Skeletal muscle tissue (tissue), 4 donors: ENCODE results near the gene ARHGAP42. TPM values are rescaled to one million over a fixed set of nuclear protein-coding genes. Genes with fewer than 3 reads are reported as not detected.

Experiments
- H3K27ac ChIP-seq: one replicate; pipeline ENCODE4 v1.7.0; 2013; ENCODE audit warnings: mild to moderate bottlenecking, low read depth, low read length, inconsistent platforms
- H3K27me3 ChIP-seq, 3 donors: one replicate each; pipeline ENCODE4 v1.7.0; 2013; ENCODE audit warnings: low read length in 3 of 3; ENCODE audit not compliant: control insufficient read depth in 3 of 3, insufficient read depth in 3 of 3
- H3K36me3 ChIP-seq, 3 donors: one replicate each; pipeline ENCODE4 v1.7.0; 2013; ENCODE audit warnings: low read length in 3 of 3; ENCODE audit not compliant: control insufficient read depth in 3 of 3, insufficient read depth in 3 of 3
- H3K4me1 ChIP-seq, 3 donors: one replicate each; pipeline ENCODE4 v1.7.0; 2013; ENCODE audit warnings: low read length in 3 of 3, mild to moderate bottlenecking in 3 of 3; ENCODE audit not compliant: control insufficient read depth in 3 of 3, insufficient read depth in 3 of 3
- H3K4me3 ChIP-seq, 3 donors: one replicate each; pipeline ENCODE4 v1.7.0; 2013; ENCODE audit warnings: low read length in 3 of 3
- H3K9ac ChIP-seq, 3 donors: one replicate each; pipeline ENCODE4 v1.7.0; 2013; ENCODE audit warnings: low read length in 3 of 3, mild to moderate bottlenecking in 3 of 3, moderate library complexity in 2 of 3, low read depth in 1 of 3
- H3K9me3 ChIP-seq, 3 donors: one replicate each; pipeline ENCODE4 v1.7.0; 2013; ENCODE audit warnings: low read length in 3 of 3; ENCODE audit not compliant: control insufficient read depth in 3 of 3
- total RNA-seq: library from RNA; depleted of rRNA; stranded (reverse); fragments of >200 nt; gene quantifications from one replicate; pipeline ENCODE4 v1.2.3, GENCODE V29; 2014
- donor health status: Osteomylitis.

Gene ARHGAP42
- total RNA-seq, 1 donor from 2014 or later = 23.5 TPM

- H3K9me3 ChIP-seq = no peaks in the 10 kb centered on the region
- no peaks in the 10 kb centered on the region for H3K27me3 ChIP-seq
- H3K4me1 ChIP-seq = no peaks in the 10 kb centered on the region
- H3K27ac ChIP-seq = no peak overlapping the region
- peaks cover 7 to 22% (median 22%) of the 10 kb centered on the region in 3 donors for H3K36me3 ChIP-seq
- no peak overlapping the region for H3K4me3 ChIP-seq
- no peak overlapping the region for H3K9ac ChIP-seq
Measured at GRCh38 chr11:100978442-100978841, 291.4 kb downstream of the ARHGAP42 start.

DNA sequence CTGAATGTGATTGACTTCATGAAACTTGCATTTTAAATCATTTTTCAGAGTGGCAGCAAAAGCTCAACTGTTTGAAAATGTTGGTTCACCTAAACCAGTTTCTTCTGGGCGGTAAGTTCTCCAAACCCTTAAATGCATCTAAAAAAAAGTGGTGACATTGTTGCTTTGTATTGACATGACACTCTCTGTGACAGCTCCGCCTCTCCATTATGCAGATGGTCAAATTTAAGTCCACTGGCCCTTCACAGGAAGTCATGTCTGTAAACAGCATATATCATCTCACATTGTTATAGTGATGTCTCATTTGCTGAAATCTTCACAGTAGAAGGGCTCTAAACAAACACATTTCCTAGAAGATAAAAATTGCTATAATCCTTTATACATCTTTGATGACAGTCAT is 291.9 kb downstream of the ARHGAP42 start:
- Histone ChIP-seq H3K27me3 (no peaks in the 10 kb centered on the region), H3K4me3 (no peak overlapping the region), H3K9ac (no peak overlapping the region), H3K36me3 (peaks cover 7 to 20% (median 18%) of the 10 kb centered on the region in 3 donors), H3K4me1 (no peaks in the 10 kb centered on the region), H3K27ac (no peak overlapping the region), H3K9me3 (no peaks in the 10 kb centered on the region)

- no peaks in the 10 kb centered on the region for H3K9me3 ChIP-seq
- no peaks in the 10 kb centered on the region for H3K4me1 ChIP-seq
- no peak overlapping the region for H3K4me3 ChIP-seq
- peaks cover 7 to 20% (median 18%) of the 10 kb centered on the region in 3 donors for H3K36me3 ChIP-seq
- H3K27me3 ChIP-seq = no peaks in the 10 kb centered on the region
- no peak overlapping the region for H3K9ac ChIP-seq
- no peak overlapping the region for H3K27ac ChIP-seq
Measured at GRCh38 chr11:100980156-100980555, 293.1 kb downstream of the ARHGAP42 start.

DNA sequence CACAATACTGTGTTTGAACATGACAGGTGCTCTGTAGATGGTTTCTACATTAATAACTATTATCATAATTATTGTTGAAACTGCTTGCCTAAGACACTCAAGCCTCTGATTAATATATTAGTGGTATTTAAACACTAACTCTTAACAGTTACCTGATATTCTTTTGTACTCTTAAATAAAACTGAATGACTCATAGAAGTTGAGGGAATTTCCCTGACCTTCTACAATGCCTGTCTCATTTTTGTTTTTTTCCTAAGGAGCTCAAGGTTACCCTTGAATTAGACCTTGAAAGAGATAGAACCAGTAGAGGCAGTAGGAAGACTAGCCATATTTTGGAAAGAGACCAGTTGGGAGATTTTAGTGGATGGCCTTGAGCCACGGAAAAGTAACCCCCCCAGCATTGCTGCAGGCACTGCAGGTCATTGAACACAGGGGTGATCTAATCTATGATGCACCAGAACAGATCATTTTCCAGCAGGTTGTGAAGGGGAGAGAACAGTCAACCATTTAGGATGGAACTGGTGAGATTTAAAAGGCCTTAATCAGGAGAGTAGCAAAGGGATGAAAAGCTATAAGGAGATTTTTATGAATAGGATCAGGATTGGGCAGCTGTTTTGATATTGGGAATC is 294.2 kb downstream of the ARHGAP42 start:
- no peak overlapping the region for H3K4me3 ChIP-seq
- H3K4me1 ChIP-seq = no peaks in the 10 kb centered on the region
- H3K27me3 ChIP-seq = no peaks in the 10 kb centered on the region
- no peaks in the 10 kb centered on the region for H3K9me3 ChIP-seq
- H3K27ac ChIP-seq = no peak overlapping the region
- H3K9ac ChIP-seq = no peak overlapping the region
- peaks cover 0 to 17% (median 13%) of the 10 kb centered on the region in 3 donors for H3K36me3 ChIP-seq

- peaks cover 0 to 4% (median 0%) of the 10 kb centered on the region in 3 donors for H3K36me3 ChIP-seq
- H3K4me3 ChIP-seq = no peak overlapping the region
- H3K27ac ChIP-seq = no peak overlapping the region
- H3K9me3 ChIP-seq = no peaks in the 10 kb centered on the region
- no peaks in the 10 kb centered on the region for H3K27me3 ChIP-seq
- no peak overlapping the region for H3K9ac ChIP-seq
- H3K4me1 ChIP-seq = no peaks in the 10 kb centered on the region
Measured at GRCh38 chr11:100984668-100985067, 297.6 kb downstream of the ARHGAP42 start.

GRCh38 chr11:100990931-100991330 is 303.8 kb downstream of the ARHGAP42 start:
- H3K4me1 ChIP-seq = no peaks in the 10 kb centered on the region
- no peak overlapping the region for H3K4me3 ChIP-seq
- no peaks in the 10 kb centered on the region for H3K9me3 ChIP-seq
- H3K27ac ChIP-seq = no peak overlapping the region
- no peak overlapping the region for H3K9ac ChIP-seq
- no peaks in the 10 kb centered on the region for H3K27me3 ChIP-seq
- H3K36me3 ChIP-seq = peaks cover 0 to 4% (median 0%) of the 10 kb centered on the region in 3 donors

DNA sequence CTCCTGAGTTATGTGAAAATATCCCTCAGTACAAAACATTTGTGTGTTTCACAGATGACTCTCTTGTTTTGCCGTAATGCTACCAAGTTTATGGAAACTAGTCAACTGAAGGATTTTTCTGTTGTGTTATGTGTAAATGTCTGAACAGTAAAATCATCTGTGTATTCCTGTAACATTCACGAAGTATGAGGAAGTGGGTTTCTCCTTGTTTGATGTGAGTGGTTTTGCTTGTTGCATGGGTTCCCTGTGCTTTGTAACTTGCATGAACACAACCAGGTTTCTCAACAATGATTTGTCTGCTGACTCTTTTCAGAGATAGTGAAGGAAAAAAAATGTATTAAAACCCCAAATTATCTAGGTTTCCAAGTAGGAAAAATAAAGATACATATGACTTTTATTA is 304.5 kb downstream of the ARHGAP42 start:
- Histone ChIP-seq H3K4me3 (no peak overlapping the region), H3K9ac (no peak overlapping the region), H3K4me1 (no peaks in the 10 kb centered on the region), H3K27me3 (no peaks in the 10 kb centered on the region), H3K36me3 (no peaks in the 10 kb centered on the region), H3K9me3 (no peaks in the 10 kb centered on the region), H3K27ac (no peak overlapping the region)

GRCh38 chr11:100994966-100995365 is 307.9 kb downstream of the ARHGAP42 start:
- no peaks in the 10 kb centered on the region for H3K27me3 ChIP-seq
- no peak overlapping the region for H3K9ac ChIP-seq
- H3K4me1 ChIP-seq = no peaks in the 10 kb centered on the region

GRCh38 chr11:100999756-101000155 is 312.7 kb downstream of the ARHGAP42 start:
- H3K4me3 ChIP-seq = no peak overlapping the region
- H3K9ac ChIP-seq = no peak overlapping the region
- H3K27me3 ChIP-seq = no peaks in the 10 kb centered on the region
- H3K4me1 ChIP-seq = no peaks in the 10 kb centered on the region
- H3K27ac ChIP-seq = no peak overlapping the region
- no peaks in the 10 kb centered on the region for H3K9me3 ChIP-seq
- no peaks in the 10 kb centered on the region for H3K36me3 ChIP-seq

More at GRCh38 chr11:100994966-100995365, 307.9 kb downstream of the ARHGAP42 start:
- Histone ChIP-seq H3K36me3 (no peaks in the 10 kb centered on the region), H3K27ac (no peak overlapping the region), H3K4me3 (no peak overlapping the region), H3K9me3 (no peaks in the 10 kb centered on the region)

- H3K4me3 ChIP-seq = no peak overlapping the region
- H3K9ac ChIP-seq = no peak overlapping the region
- H3K4me1 ChIP-seq = no peaks in the 10 kb centered on the region
- no peaks in the 10 kb centered on the region for H3K27me3 ChIP-seq
- no peak overlapping the region for H3K27ac ChIP-seq
- no peaks in the 10 kb centered on the region for H3K9me3 ChIP-seq
- no peaks in the 10 kb centered on the region for H3K36me3 ChIP-seq
Measured at GRCh38 chr11:101003468-101003867, 316.4 kb downstream of the ARHGAP42 start.
